ENCODE results near the gene ABCB6. TPM values are rescaled to one million over a fixed set of nuclear protein-coding genes. Genes with fewer than 3 reads are reported as not detected.
"Not testable (repeated sequence)": the region's sequence is repeated elsewhere in the genome, so short reads cannot be mapped to it uniquely, and the experiment has no call there.

The ABCB6 gene
- total RNA-seq, 1 donor from 2014 or later = 25.6 TPM

GRCh38 chr2:219207884-219208740 lies 10.6 kb downstream of the ABCB6 start:
- H3K27me3 ChIP-seq (ENCODE audit: control insufficient read depth in 3 of 3, insufficient read depth in 3 of 3, low read length in 3 of 3) = no peaks in the 10 kb centered on the region
- H3K9ac ChIP-seq (ENCODE audit: low read depth in 1 of 3, low read length in 3 of 3) = peak overlapping the region in 2 of 3 donors; percentile 8 to 71
- H3K36me3 ChIP-seq (ENCODE audit: control insufficient read depth in 3 of 3, insufficient read depth in 3 of 3, low read length in 3 of 3) = peaks cover 41 to 46% (median 44%) of the 10 kb centered on the region in 3 donors
- H3K4me3 ChIP-seq (ENCODE audit: low read length in 3 of 3) = peak overlapping the region in 1 of 3 donors; percentile 80
- peaks cover 17 to 20% (median 18%) of the 10 kb centered on the region in 3 donors for H3K4me1 ChIP-seq (ENCODE audit: control insufficient read depth in 3 of 3, insufficient read depth in 3 of 3, low read length in 3 of 3)
- H3K9me3 ChIP-seq (ENCODE audit: control insufficient read depth in 3 of 3, low read length in 3 of 3) = no peaks in the 10 kb centered on the region
- H3K27ac ChIP-seq (ENCODE audit: low read depth, low read length) = peak overlapping the region; percentile 78

GRCh38 chr2:219207134-219207883 lies 11.4 kb downstream of the ABCB6 start:
- Histone ChIP-seq H3K4me3 (ENCODE audit: low read length in 3 of 3) (peak overlapping the region; percentile 74 to 94 (median 80)), H3K27me3 (ENCODE audit: control insufficient read depth in 3 of 3, insufficient read depth in 3 of 3, low read length in 3 of 3) (no peaks in the 10 kb centered on the region), H3K36me3 (ENCODE audit: control insufficient read depth in 3 of 3, insufficient read depth in 3 of 3, low read length in 3 of 3) (peaks cover 36 to 38% (median 38%) of the 10 kb centered on the region in 3 donors), H3K9me3 (ENCODE audit: control insufficient read depth in 3 of 3, low read length in 3 of 3) (no peaks in the 10 kb centered on the region), H3K9ac (ENCODE audit: low read depth in 1 of 3, low read length in 3 of 3) (peak overlapping the region; percentile 13 to 71 (median 63)), H3K4me1 (ENCODE audit: control insufficient read depth in 3 of 3, insufficient read depth in 3 of 3, low read length in 3 of 3) (peaks cover 17 to 20% (median 18%) of the 10 kb centered on the region in 3 donors), H3K27ac (ENCODE audit: low read depth, low read length) (peak overlapping the region; percentile 78)

DNA sequence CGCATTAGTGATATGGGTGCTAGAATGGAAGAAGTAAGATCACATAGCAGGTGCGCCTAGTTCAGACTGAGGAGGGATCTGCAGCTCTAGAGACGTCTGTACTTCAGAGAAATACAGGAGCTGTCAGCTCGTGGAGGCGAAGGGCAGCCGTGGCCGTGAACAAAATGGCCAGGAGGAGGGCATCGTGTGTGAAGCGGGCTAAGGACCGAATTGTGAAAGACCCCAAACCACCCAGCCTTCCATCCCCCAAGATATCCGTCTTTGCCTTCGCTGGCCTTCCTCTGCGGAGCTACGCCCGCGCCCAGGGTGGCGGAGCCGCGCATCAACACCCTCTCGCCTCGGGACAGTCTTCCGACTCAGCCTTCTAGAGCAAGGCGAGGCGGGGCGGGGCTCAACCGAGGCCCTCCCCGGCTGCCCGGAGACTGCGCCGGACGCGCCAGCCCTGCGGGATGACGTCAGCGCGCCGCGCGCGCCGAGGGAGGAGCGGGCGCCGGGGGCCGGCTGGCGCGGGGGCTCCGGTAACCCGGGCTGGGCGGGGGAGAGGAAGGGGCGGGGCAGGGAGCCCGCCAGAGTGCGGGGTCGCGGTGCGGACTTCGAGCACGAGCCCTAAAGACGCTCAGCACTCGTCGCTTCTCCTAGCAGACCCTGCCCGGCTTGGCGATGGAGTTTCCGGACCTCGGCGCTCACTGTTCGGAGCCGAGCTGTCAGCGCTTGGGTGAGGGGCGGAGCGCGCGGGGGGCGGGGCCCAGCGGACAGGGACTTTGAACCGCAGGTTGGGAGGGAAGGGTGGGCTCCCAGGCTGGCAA lies 12.2 kb downstream of the ABCB6 start, which contains the start of gene ZFAND2B:
Gene ZFAND2B (plus strand): TSS at position 455 of the 806 bp plus-strand sequence. CDS start 206 bp downstream, at position 661.
- Histone ChIP-seq H3K36me3 (ENCODE audit: control insufficient read depth in 3 of 3, insufficient read depth in 3 of 3, low read length in 3 of 3) (peaks cover 32 to 36% (median 34%) of the 10 kb centered on the region in 3 donors), H3K4me3 (ENCODE audit: low read length in 3 of 3) (peak within 1 kb of the TSS; percentile 80 to 94 (median 93)), H3K9me3 (ENCODE audit: control insufficient read depth in 3 of 3, low read length in 3 of 3) (no peaks in the 10 kb centered on the region), H3K9ac (ENCODE audit: low read depth in 1 of 3, low read length in 3 of 3) (peak within 1 kb of the TSS; percentile 79 to 97 (median 94)), H3K27ac (ENCODE audit: low read depth, low read length) (peak within 1 kb of the TSS; percentile 78), H3K27me3 (ENCODE audit: control insufficient read depth in 3 of 3, insufficient read depth in 3 of 3, low read length in 3 of 3) (no peaks in the 10 kb centered on the region), H3K4me1 (ENCODE audit: control insufficient read depth in 3 of 3, insufficient read depth in 3 of 3, low read length in 3 of 3) (peaks cover 17 to 20% (median 18%) of the 10 kb centered on the region in 3 donors)

DNA sequence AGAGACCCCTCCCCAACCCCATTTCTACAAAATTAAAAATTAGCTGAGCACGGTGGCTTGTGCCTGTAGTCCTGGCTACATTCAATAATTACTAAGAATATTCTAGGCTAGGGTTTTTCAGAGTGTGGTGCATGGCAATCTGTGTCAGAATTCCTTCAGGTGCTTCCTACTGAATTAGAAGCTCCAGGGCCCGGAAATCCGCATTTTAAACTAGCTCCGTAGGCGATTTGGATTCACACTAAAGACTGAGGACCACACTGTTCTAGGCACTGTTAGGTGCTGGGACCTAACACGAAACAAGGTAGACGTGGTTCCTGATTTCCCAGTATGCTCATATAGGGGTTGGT lies 12.8 kb downstream of the ABCB6 start:
- H3K36me3 ChIP-seq (ENCODE audit: control insufficient read depth in 3 of 3, insufficient read depth in 3 of 3, low read length in 3 of 3) = peaks cover 29 to 32% (median 29%) of the 10 kb centered on the region in 3 donors
- H3K4me3 ChIP-seq (ENCODE audit: low read length in 3 of 3) = peak overlapping the region; percentile 80 to 94 (median 93)
- peaks cover 17 to 20% (median 18%) of the 10 kb centered on the region in 3 donors for H3K4me1 ChIP-seq (ENCODE audit: control insufficient read depth in 3 of 3, insufficient read depth in 3 of 3, low read length in 3 of 3)
- peak overlapping the region; percentile 79 to 97 (median 94) for H3K9ac ChIP-seq (ENCODE audit: low read depth in 1 of 3, low read length in 3 of 3)
- H3K27ac ChIP-seq (ENCODE audit: low read depth, low read length) = peak overlapping the region; percentile 78
- H3K9me3 ChIP-seq (ENCODE audit: control insufficient read depth in 3 of 3, low read length in 3 of 3) = no peaks in the 10 kb centered on the region
- H3K27me3 ChIP-seq (ENCODE audit: control insufficient read depth in 3 of 3, insufficient read depth in 3 of 3, low read length in 3 of 3) = no peaks in the 10 kb centered on the region

DNA sequence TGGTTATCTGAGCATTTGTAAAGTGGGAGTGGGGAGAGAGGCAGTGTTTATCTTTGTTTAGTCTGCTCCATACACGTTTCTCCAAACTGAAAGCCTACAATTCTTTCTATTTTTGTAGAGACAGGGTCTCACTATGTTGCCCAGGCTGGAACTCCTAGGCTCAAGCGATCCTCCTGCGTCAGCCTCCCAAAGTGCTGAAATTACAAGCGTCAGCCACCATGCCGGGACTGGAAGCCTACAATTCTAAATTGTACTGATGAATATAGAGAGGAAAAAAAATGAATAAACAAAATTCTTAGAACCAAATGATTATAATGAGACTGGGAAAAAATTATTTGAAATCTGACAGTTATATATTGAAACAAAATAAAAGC lies 13.6 kb downstream of the ABCB6 start:
- peaks cover 20 to 24% (median 21%) of the 10 kb centered on the region in 3 donors for H3K36me3 ChIP-seq (ENCODE audit: control insufficient read depth in 3 of 3, insufficient read depth in 3 of 3, low read length in 3 of 3)
- no peak overlapping the region for H3K4me3 ChIP-seq (ENCODE audit: low read length in 3 of 3)
- no peaks in the 10 kb centered on the region for H3K9me3 ChIP-seq (ENCODE audit: control insufficient read depth in 3 of 3, low read length in 3 of 3)
- no peaks in the 10 kb centered on the region for H3K27me3 ChIP-seq (ENCODE audit: control insufficient read depth in 3 of 3, insufficient read depth in 3 of 3, low read length in 3 of 3)
- H3K4me1 ChIP-seq (ENCODE audit: control insufficient read depth in 3 of 3, insufficient read depth in 3 of 3, low read length in 3 of 3) = peaks cover 17 to 20% (median 18%) of the 10 kb centered on the region in 3 donors
- H3K9ac ChIP-seq (ENCODE audit: low read depth in 1 of 3, low read length in 3 of 3) = no peak overlapping the region
- H3K27ac ChIP-seq (ENCODE audit: low read depth, low read length) = no peak overlapping the region

- peaks cover 17 to 20% (median 18%) of the 10 kb centered on the region in 3 donors for H3K4me1 ChIP-seq (ENCODE audit: control insufficient read depth in 3 of 3, insufficient read depth in 3 of 3, low read length in 3 of 3)
- peaks cover 0 to 4% (median under 1%) of the 10 kb centered on the region in 3 donors for H3K27me3 ChIP-seq (ENCODE audit: control insufficient read depth in 3 of 3, insufficient read depth in 3 of 3, low read length in 3 of 3)
- H3K9ac ChIP-seq (ENCODE audit: low read depth in 1 of 3, low read length in 3 of 3) = no peak overlapping the region
- no peak overlapping the region for H3K4me3 ChIP-seq (ENCODE audit: low read length in 3 of 3)
- no peaks in the 10 kb centered on the region for H3K9me3 ChIP-seq (ENCODE audit: control insufficient read depth in 3 of 3, low read length in 3 of 3)
- no peak overlapping the region for H3K27ac ChIP-seq (ENCODE audit: low read depth, low read length)
- H3K36me3 ChIP-seq (ENCODE audit: control insufficient read depth in 3 of 3, insufficient read depth in 3 of 3, low read length in 3 of 3) = peaks cover 15 to 19% (median 16%) of the 10 kb centered on the region in 3 donors
Observed at GRCh38 chr2:219204425-219205164, 14.2 kb downstream of the ABCB6 start.

DNA sequence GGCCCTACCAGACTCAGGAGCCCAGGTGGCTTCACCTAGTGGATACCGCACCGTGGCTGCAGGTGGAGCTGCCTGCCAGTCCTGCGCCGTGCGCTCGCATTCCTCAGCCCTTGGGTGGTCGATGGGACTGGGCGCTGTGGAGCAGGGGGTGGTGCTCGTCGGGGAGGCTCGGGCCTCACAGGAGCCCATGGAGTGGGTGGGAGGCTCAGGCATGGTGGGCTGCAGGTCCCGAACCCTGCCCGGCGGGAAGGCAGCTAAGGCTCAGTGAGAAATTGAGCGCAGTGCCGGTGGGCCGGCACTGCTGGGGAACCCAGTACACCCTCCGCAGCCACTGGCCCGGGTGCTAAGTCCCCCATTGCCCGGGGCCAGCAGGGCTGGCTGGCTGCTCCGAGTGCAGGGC lies 17.4 kb downstream of the ABCB6 start:
- not testable (repeated sequence) for H3K4me3 ChIP-seq (ENCODE audit: low read length in 3 of 3); H3K36me3 ChIP-seq (ENCODE audit: control insufficient read depth in 3 of 3, insufficient read depth in 3 of 3, low read length in 3 of 3)

GRCh38 chr2:219200502-219201326 lies 18.0 kb downstream of the ABCB6 start:
- H3K36me3 ChIP-seq (ENCODE audit: control insufficient read depth in 3 of 3, insufficient read depth in 3 of 3, low read length in 3 of 3); H3K27ac ChIP-seq (ENCODE audit: low read depth, low read length): not testable (repeated sequence)

More for the DNA sequence above, 17.4 kb downstream of the ABCB6 start:
- H3K27me3 ChIP-seq (ENCODE audit: control insufficient read depth in 3 of 3, insufficient read depth in 3 of 3, low read length in 3 of 3) = peaks cover 4 to 13% (median 10%) of the 10 kb centered on the region in 3 donors
- not testable (repeated sequence) for H3K9me3 ChIP-seq (ENCODE audit: control insufficient read depth in 3 of 3, low read length in 3 of 3); H3K27ac ChIP-seq (ENCODE audit: low read depth, low read length); H3K9ac ChIP-seq (ENCODE audit: low read depth in 1 of 3, low read length in 3 of 3); H3K4me1 ChIP-seq (ENCODE audit: control insufficient read depth in 3 of 3, insufficient read depth in 3 of 3, low read length in 3 of 3)

More at GRCh38 chr2:219200502-219201326, 18.0 kb downstream of the ABCB6 start:
- H3K27me3 ChIP-seq (ENCODE audit: control insufficient read depth in 3 of 3, insufficient read depth in 3 of 3, low read length in 3 of 3) = peaks cover 4 to 13% (median 10%) of the 10 kb centered on the region in 3 donors
- H3K9ac ChIP-seq (ENCODE audit: low read depth in 1 of 3, low read length in 3 of 3); H3K4me3 ChIP-seq (ENCODE audit: low read length in 3 of 3); H3K9me3 ChIP-seq (ENCODE audit: control insufficient read depth in 3 of 3, low read length in 3 of 3); H3K4me1 ChIP-seq (ENCODE audit: control insufficient read depth in 3 of 3, insufficient read depth in 3 of 3, low read length in 3 of 3): not testable (repeated sequence)

All from skeletal muscle tissue (tissue), 4 donors.